Measurements from ENCODE around the gene MIA2. TPM values are rescaled to one million over a fixed set of nuclear protein-coding genes. Genes with fewer than 3 reads are reported as not detected.

The MIA2 gene
- total and polyA plus RNA-seq, 4 donors: 24.9 to 32.2 (median 28.3) TPM

GRCh38 chr14:39395555-39396254, 162.0 kb downstream of the MIA2 start:
- no peaks in the 10 kb centered on the region for H3K9me3 ChIP-seq (ENCODE audit: control insufficient read depth in 4 of 4, insufficient read depth in 3 of 4, low read length in 3 of 4)
- no peak overlapping the region for H3K27ac ChIP-seq (ENCODE audit: low read depth in 1 of 2, low read length in 1 of 2)
- H3K4me3 ChIP-seq: no peak overlapping the region
- no peak for TF ChIP-seq CTCF (IDR thresholded peaks at IDR 0.05; ENCODE audit: control extremely low read depth, extremely low read depth)
- 90% methylated on average over 3 to 4 of the region's 4 CpGs for WGBS, 2 donors
- DNase-seq (no peak), ATAC-seq (ENCODE audit: insufficient read depth, low FRiP score) (no peak)
- peaks cover 6 to 17% (median 9%) of the 10 kb centered on the region in 4 donors for H3K36me3 ChIP-seq (ENCODE audit: control insufficient read depth in 4 of 4, insufficient read depth in 4 of 4, low read length in 4 of 4)
- H3K9ac ChIP-seq (ENCODE audit: insufficient read depth in 1 of 2, low read length in 2 of 2): no peak overlapping the region
- H3K4me1 ChIP-seq (ENCODE audit: control insufficient read depth in 5 of 5, insufficient read depth in 5 of 5, low read length in 5 of 5): peaks cover 0 to 8% (median 0%) of the 10 kb centered on the region in 5 donors
- H3K27me3 ChIP-seq (ENCODE audit: control insufficient read depth in 3 of 3, insufficient read depth in 3 of 3, low read length in 2 of 3): no peaks in the 10 kb centered on the region

- ATAC-seq (ENCODE audit: insufficient read depth, low FRiP score) (no peak), DNase-seq (no peak)
- TF ChIP-seq CTCF (IDR thresholded peaks at IDR 0.05; ENCODE audit: control extremely low read depth, extremely low read depth): no peak
- H3K4me3 ChIP-seq: no peak overlapping the region
- H3K9ac ChIP-seq (ENCODE audit: insufficient read depth in 1 of 2, low read length in 2 of 2): no peak overlapping the region
- H3K9me3 ChIP-seq (ENCODE audit: control insufficient read depth in 4 of 4, insufficient read depth in 3 of 4, low read length in 3 of 4): no peaks in the 10 kb centered on the region
- peaks cover 0 to 8% (median 0%) of the 10 kb centered on the region in 5 donors for H3K4me1 ChIP-seq (ENCODE audit: control insufficient read depth in 5 of 5, insufficient read depth in 5 of 5, low read length in 5 of 5)
- peaks cover 6 to 17% (median 10%) of the 10 kb centered on the region in 4 donors for H3K36me3 ChIP-seq (ENCODE audit: control insufficient read depth in 4 of 4, insufficient read depth in 4 of 4, low read length in 4 of 4)
- H3K27ac ChIP-seq (ENCODE audit: low read depth in 1 of 2, low read length in 1 of 2): no peak overlapping the region
- H3K27me3 ChIP-seq (ENCODE audit: control insufficient read depth in 3 of 3, insufficient read depth in 3 of 3, low read length in 2 of 3): no peaks in the 10 kb centered on the region
These were observed 162.7 kb downstream of the MIA2 start for GRCh38 chr14:39396448-39396847.

DNA sequence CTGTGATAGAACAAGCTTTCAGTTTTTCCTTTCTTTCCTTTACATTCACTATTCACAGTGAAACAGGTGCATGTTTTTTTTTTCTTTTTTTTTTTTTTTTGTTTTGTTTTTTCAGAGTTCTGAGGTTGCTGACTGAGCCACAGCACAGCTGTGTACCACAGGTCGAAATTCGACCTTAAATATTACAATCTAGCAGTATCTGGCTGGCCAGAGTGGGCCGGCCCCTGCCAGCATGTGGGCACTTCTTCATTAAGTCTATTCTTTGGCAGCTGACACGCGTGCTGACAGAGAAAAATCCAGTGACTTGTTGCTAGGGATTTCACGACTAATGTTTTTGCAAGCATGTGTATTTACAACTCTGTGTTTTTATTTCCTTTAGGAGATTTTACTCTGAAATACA, 164.7 kb downstream of the MIA2 start:
- no peaks in the 10 kb centered on the region for H3K9me3 ChIP-seq (ENCODE audit: control insufficient read depth in 4 of 4, insufficient read depth in 3 of 4, low read length in 3 of 4)
- no peak for DNase-seq
- no peak for ATAC-seq (ENCODE audit: insufficient read depth, low FRiP score)
- no peaks in the 10 kb centered on the region for H3K27me3 ChIP-seq (ENCODE audit: control insufficient read depth in 3 of 3, insufficient read depth in 3 of 3, low read length in 2 of 3)
- H3K9ac ChIP-seq (ENCODE audit: insufficient read depth in 1 of 2, low read length in 2 of 2): no peak overlapping the region
- WGBS, 2 donors: 89 to 95% methylated on average over 6 of the region's 6 CpGs
- TF ChIP-seq CTCF (IDR thresholded peaks at IDR 0.05; ENCODE audit: control extremely low read depth, extremely low read depth): no peak
- H3K4me3 ChIP-seq: no peak overlapping the region
- H3K36me3 ChIP-seq (ENCODE audit: control insufficient read depth in 4 of 4, insufficient read depth in 4 of 4, low read length in 4 of 4): peaks cover 6 to 17% (median 10%) of the 10 kb centered on the region in 4 donors
- H3K4me1 ChIP-seq (ENCODE audit: control insufficient read depth in 5 of 5, insufficient read depth in 5 of 5, low read length in 5 of 5): peaks cover 0 to 8% (median 0%) of the 10 kb centered on the region in 5 donors
- no peak overlapping the region for H3K27ac ChIP-seq (ENCODE audit: low read depth in 1 of 2, low read length in 1 of 2)

Data from lung (tissue), 12 donors.